DND-41 (cell line): ENCODE measurements around the gene EXOC3L4.

Experiments used
- ATAC-seq: fragments of 200-7000 bp; cut with Tn5 transposase; 3 replicates; pipeline ENCODE4 v1.9.1; 2021; ENCODE audit warnings: low read depth; ENCODE audit not compliant: insufficient read depth
- DNase-seq: peaks from one replicate; pipeline ENCODE4 v3.0.0-alpha.2; 2020
- H2AFZ ChIP-seq: 2 replicates; pipeline ENCODE4 v1.6.0; 2012; ENCODE audit warnings: low read depth, low read length
- H3K27ac ChIP-seq: 2 replicates; pipeline ENCODE4 v1.5.1; 2012; ENCODE audit warnings: low read length, inconsistent platforms
- H3K27me3 ChIP-seq: fragments of 200-600 bp; sonication (generic); 2 replicates; pipeline ENCODE4 v1.6.0; 2012; ENCODE audit warnings: low read length, mild to moderate bottlenecking, inconsistent platforms; ENCODE audit not compliant: insufficient read depth, poor library complexity
- H3K36me3 ChIP-seq: 2 replicates; pipeline ENCODE4 v1.5.1; 2012; ENCODE audit warnings: low read length, inconsistent platforms; ENCODE audit not compliant: insufficient read depth
- H3K4me1 ChIP-seq: 2 replicates; pipeline ENCODE4 v1.5.1; 2012; ENCODE audit warnings: mild to moderate bottlenecking, low read length; ENCODE audit not compliant: insufficient read depth
- H3K4me2 ChIP-seq: 2 replicates; pipeline ENCODE4 v1.6.0; 2012; ENCODE audit warnings: mild to moderate bottlenecking, moderate library complexity, low read length, inconsistent platforms; ENCODE audit not compliant: insufficient read depth
- H3K4me3 ChIP-seq, 2 experiments: fragments of 200-600 bp in 1 of 2; shearing (Covaris generic) in 1 of 2; 2 replicates each; pipeline ENCODE4 v1.5.1; 2012 to 2016; ENCODE audit warnings: inconsistent platforms in 2 of 2, low read length in 2 of 2, mild to moderate bottlenecking in 2 of 2, low read depth in 1 of 2, moderate library complexity in 1 of 2
- H3K79me2 ChIP-seq: 2 replicates; pipeline ENCODE4 v1.6.0; 2012; ENCODE audit warnings: low read length, inconsistent platforms; ENCODE audit not compliant: insufficient read depth
- H3K9ac ChIP-seq: 2 replicates; pipeline ENCODE4 v1.6.0; 2012; ENCODE audit warnings: low read depth, mild to moderate bottlenecking, inconsistent platforms, low read length, moderate library complexity
- H3K9me3 ChIP-seq: 2 replicates; pipeline ENCODE4 v1.5.1; 2012; ENCODE audit warnings: low read length, moderate library complexity, mild to moderate bottlenecking, inconsistent platforms; ENCODE audit not compliant: insufficient read depth, severe bottlenecking
- H4K20me1 ChIP-seq: 2 replicates; pipeline ENCODE4 v1.6.0; 2012; ENCODE audit warnings: low read length; ENCODE audit not compliant: insufficient read depth
- EZH2 ChIP-seq: IDR thresholded peaks from 3 replicates; pipeline ENCODE4 v1.6.1; 2012; ENCODE audit warnings: borderline replicate concordance, low read depth, mild to moderate bottlenecking, moderate library complexity, low read length, inconsistent platforms; ENCODE audit not compliant: severe bottlenecking
- TF ChIP-seq, protein P1 (sequence below): IDR thresholded peaks from 2 replicates; pipeline ENCODE4 v1.5.1; 2012; ENCODE audit warnings: borderline replicate concordance, low read length, moderate library complexity, mild to moderate bottlenecking; ENCODE audit not compliant: poor library complexity, severe bottlenecking; ENCODE audit errors: extremely low read depth

Gene EXOC3L4

GRCh38 chr14:103093856-103094405 lies 594 bp upstream of the EXOC3L4 start:
- Histone ChIP-seq H3K4me2 (no peak overlapping the region), H3K79me2 (no peaks in the 10 kb centered on the region), H3K36me3 (no peaks in the 10 kb centered on the region), H3K9me3 (no peaks in the 10 kb centered on the region), H3K27me3 (peaks cover 13% of the 10 kb centered on the region), H3K4me3 (no peak overlapping the region), H3K9ac (no peak overlapping the region), H3K4me1 (peaks cover 16% of the 10 kb centered on the region), H2AFZ (no peak overlapping the region), H3K27ac (no peak overlapping the region), H4K20me1 (peaks cover 8% of the 10 kb centered on the region; the same call in 1 of the 2 replicates)
- no peak for ATAC-seq
- no peak for TF ChIP-seq EZH2
- DNase-seq = no peak

DNA sequence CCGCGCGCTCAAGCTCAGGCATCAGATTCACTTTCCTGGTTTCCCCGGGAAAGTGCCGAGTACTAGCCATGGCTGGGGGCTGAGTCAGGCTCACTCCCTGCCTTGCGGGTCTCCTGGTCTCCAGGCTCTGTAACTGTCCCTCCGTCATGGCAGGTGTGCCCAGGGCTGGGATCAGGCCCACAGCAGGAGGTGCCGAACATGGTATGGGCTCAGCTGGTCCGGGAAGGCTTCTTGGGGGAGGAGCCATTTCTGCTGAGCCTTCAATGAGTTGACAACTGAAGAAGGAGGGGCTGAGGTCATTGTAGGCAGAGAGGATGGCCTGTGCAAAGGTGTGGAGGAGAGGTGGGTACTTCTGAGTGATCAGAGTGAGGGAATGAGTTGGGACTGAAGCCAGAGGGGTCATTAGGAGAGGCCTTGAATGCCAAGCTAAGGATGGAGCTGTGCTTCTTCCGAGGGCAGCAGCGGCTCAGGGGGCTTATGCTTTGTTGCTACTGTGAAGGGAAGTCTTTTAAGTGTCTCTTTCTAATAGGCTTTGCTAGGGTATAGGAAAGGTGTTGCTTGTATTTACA lies 769 bp downstream of the EXOC3L4 start:
- Histone ChIP-seq H3K27me3 (peaks cover 13% of the 10 kb centered on the region), H4K20me1 (peaks cover 3% of the 10 kb centered on the region; the same call in 1 of the 2 replicates), H3K4me1 (peaks cover 15% of the 10 kb centered on the region), H3K9ac (no peak overlapping the region), H3K9me3 (no peaks in the 10 kb centered on the region), H3K79me2 (no peaks in the 10 kb centered on the region), H3K4me3 (no peak overlapping the region), H2AFZ (no peak overlapping the region), H3K36me3 (no peaks in the 10 kb centered on the region), H3K27ac (no peak overlapping the region), H3K4me2 (no peak overlapping the region)
- DNase-seq (no peak), ATAC-seq (no peak)
- TF ChIP-seq, protein P1, sequence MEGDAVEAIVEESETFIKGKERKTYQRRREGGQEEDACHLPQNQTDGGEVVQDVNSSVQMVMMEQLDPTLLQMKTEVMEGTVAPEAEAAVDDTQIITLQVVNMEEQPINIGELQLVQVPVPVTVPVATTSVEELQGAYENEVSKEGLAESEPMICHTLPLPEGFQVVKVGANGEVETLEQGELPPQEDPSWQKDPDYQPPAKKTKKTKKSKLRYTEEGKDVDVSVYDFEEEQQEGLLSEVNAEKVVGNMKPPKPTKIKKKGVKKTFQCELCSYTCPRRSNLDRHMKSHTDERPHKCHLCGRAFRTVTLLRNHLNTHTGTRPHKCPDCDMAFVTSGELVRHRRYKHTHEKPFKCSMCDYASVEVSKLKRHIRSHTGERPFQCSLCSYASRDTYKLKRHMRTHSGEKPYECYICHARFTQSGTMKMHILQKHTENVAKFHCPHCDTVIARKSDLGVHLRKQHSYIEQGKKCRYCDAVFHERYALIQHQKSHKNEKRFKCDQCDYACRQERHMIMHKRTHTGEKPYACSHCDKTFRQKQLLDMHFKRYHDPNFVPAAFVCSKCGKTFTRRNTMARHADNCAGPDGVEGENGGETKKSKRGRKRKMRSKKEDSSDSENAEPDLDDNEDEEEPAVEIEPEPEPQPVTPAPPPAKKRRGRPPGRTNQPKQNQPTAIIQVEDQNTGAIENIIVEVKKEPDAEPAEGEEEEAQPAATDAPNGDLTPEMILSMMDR = no peak
- TF ChIP-seq EZH2 = no peak

DNA sequence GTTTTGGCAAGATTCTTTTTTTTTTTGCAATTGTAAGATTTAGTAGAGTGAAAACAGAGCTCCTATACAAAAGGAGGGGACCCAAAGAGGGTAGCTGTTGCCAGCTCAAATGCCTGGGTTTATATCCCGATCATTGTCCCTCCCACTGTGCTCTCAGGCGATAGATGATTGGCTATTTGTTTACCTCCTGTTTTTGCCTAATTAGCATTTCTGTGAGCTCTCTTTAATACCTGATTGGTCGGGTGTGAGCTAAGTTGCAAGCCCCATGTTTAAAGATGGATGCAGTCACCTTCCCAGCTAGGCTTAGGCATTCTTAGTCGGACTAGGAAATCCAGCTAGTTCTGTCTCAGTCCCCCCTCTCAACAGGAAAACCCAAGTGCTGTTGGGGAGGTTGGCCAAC lies 1.9 kb downstream of the EXOC3L4 start:
- no peak for ATAC-seq
- Histone ChIP-seq H3K4me1 (peaks cover 5% of the 10 kb centered on the region), H4K20me1 (no peaks in the 10 kb centered on the region), H2AFZ (no peak overlapping the region), H3K27me3 (peaks cover 4% of the 10 kb centered on the region), H3K27ac (no peak overlapping the region), H3K9me3 (no peaks in the 10 kb centered on the region), H3K9ac (no peak overlapping the region), H3K4me2 (no peak overlapping the region), H3K79me2 (no peaks in the 10 kb centered on the region), H3K4me3 (no peak overlapping the region), H3K36me3 (no peaks in the 10 kb centered on the region)
- DNase-seq = no peak
- TF ChIP-seq EZH2 = no peak
- TF ChIP-seq, protein P1 = no peak

GRCh38 chr14:103097244-103097993 lies 2.9 kb downstream of the EXOC3L4 start:
- no peak for TF ChIP-seq EZH2
- TF ChIP-seq, protein P1 = no peak
- no peak for ATAC-seq
- Histone ChIP-seq H3K27ac (no peak overlapping the region), H4K20me1 (no peaks in the 10 kb centered on the region), H3K4me3 (no peak overlapping the region), H3K9ac (no peak overlapping the region), H3K4me2 (no peak overlapping the region), H2AFZ (no peak overlapping the region), H3K27me3 (no peaks in the 10 kb centered on the region), H3K36me3 (no peaks in the 10 kb centered on the region), H3K4me1 (no peaks in the 10 kb centered on the region), H3K79me2 (no peaks in the 10 kb centered on the region), H3K9me3 (no peaks in the 10 kb centered on the region)
- no peak for DNase-seq
